ENCODE data around the gene ANKLE1.

The ANKLE1 gene

DNA sequence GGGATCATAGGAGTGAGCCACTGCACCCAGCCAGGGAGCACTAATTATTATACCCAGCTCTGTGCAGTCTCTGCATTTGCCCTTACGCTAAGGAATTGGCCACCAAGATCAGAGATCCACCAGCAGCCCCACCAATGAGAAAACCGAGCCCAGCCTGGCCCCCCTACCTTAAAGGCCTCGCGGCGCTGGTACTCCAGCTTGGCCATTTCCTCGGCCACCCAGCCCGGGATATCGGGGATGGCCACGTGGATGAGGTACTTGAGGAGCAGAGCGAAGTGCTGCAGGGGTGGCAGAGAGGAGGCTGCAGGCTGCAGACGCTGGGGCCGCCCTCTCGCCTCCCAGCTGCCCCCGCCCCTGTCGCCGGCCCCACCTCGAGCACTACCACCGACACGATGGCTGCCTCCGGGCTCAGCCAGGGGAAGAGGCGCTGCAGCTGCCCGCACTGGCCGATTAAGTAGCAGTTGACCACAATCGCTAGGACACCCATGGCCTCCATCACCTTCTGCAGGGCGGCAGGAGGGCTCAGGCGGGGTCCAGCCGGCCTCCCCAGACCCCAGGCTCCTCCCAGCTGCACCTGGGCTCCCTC lies 45.5 kb downstream of the ANKLE1 start:
- DNase-seq = no peak

DNA sequence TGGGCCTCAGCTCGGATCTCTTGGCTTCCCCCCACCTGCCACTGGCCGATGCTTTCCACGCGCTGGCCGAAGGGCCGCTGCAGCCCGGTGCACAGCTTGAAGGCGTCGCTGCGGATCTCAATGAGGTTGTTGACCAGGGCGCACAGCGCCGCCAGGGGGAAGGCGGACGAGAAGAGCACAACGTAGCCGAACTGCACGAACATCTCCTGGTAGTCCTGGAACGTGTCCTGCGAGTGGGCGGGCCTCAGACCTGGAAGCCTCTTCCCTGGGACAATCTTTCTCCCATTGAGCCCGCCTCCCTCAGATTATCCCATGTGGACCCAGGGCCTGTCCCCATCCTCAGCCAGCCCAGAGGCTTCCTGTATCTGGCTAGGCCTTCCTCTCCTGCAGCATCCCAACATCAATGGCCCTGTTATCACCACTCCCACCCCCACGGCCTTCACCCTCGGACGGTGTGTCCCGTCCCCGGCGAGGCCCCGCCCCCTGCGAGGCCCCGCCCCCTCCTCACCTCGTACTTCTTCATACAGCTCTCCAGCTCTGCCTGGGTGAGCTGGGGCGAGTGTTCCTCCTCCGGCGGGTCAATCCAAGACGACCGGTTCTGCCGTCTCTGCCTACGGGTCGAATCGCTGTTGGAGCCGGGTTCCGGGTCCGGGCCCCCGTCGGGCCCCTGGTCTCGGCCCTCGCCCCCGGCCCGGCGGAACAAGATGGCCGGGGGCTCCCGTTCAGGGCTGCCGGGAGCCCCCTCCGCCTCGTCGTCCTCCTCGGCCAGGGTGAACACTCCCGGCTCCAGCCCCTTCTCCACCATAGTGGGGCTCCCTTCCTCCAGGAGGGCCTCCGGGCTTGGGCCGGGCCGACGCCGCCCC lies 46.2 kb downstream of the ANKLE1 start:
- DNase-seq = peak; percentile 28 to 45

DNA sequence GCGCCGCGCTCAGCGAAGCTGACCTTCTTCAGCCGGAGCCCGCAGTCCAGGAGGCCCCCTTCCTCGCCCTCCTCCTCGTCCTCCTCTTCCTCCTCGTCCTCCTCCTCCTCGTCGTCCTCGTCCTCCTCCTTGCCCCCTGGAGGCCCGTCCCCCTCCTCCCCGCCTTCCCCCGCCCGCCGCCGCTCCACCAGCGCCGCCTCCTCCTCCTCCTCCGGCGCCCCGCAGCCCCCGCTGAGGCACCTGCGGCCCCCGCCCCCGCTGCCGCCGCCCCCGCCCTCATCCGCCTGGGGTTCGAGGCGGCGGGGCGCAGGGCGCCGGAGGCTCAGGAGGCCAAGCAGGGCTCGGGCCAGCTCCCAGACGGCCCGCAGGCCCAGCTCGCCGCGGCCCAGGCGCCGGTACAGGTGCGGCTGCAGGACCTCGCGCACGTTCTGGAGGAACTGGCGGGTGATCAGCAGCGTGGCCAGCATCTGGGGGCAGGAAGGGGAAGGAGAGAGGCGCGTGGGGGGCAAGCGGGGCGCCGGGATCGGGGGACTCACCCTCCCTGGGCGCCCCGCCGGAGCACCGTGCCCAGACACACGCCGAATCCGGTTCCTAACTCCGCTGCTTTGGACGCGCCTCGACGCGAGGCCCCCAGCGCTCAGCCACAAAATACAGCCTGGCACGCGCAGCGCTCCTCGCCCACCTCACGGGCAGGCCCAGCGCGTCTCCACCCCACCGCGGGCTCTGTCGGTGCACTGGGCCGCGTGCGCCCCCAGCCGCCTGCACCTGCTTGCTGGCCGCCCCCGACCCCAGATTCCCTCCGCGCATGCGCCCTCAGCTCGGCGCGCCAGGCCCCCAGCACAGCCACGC lies 47.0 kb downstream of the ANKLE1 start:
- DNase-seq = no peak

DNA sequence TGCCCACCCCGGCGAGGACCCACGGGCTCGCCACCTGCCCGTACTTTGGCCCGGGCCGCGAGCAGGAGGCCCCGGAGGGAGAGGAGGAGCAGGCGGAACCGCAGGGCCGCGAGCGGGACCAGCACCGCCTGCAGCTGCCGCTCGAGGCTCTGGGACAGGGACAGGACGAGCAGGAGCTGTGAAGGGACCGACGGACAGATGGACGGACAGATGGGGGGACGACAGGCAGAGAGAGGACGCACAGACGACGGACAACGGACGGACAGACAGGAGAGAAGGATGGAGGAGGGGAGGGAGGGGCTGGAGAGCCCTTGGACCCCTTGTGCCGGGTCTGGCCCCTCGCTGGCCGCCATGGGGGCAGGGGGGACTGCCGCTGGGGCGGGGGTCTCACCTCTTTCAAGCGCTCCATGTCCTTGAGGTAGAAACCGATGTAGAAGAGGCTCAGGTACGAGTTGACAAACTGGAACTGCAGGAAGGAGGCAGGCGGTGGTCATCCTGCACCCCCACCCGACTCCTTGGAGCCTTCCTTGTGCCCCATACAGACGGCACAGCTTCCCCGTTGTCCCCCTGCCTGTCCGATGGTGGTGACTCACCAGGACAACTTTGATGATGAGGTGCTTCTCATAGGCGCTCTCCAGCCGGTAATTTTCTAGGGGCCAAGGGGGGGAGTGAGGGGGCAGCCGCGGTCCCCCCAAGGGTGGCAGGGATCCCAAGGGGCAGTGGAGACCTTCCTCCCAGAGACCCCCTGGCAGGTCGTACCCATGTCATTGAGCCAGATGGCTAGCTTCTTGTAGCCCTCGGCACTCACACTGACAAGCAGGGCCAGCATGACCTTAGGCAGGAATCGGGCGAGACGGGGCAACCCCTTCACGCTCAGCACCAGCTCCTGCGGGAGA lies 47.9 kb downstream of the ANKLE1 start:
- DNase-seq = no peak

DNA sequence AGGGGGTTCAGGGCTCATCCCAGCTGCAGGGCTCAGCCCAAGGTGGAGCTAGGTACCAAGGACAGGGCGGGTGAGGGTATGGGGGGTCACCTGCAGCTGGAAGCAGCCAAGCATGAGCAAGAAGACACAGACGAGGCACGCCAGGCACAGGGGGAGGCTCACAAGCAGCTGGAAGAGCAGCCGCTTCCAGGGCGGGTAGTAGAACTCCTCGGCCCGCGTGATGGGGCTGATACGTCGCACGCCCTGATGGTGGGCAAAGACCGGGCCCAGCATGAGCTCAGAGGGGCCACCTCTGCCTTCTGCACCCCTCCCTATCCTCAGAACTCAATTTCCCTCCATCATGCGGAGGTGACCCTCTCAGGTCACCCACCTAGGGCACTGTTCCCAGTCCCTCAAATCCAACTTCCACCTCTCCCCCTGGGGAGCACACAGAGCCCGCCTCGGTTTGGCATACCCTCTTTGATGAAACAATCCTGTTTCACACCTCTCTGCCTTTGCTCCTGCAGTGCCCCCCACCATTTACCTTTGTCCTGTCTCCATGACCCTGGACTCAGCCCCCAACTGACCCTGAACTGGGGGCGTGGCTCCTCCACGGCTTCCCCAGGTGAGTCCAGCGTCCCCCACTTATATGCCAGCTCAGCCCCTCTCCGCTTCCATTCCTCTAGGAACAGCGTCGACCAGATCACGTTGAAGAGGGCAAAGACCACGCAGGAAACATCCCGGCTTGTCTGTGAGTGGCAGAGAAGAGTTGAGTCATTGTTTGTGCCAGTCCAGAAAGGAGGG lies 48.8 kb downstream of the ANKLE1 start:
- DNase-seq = no peak

DNA sequence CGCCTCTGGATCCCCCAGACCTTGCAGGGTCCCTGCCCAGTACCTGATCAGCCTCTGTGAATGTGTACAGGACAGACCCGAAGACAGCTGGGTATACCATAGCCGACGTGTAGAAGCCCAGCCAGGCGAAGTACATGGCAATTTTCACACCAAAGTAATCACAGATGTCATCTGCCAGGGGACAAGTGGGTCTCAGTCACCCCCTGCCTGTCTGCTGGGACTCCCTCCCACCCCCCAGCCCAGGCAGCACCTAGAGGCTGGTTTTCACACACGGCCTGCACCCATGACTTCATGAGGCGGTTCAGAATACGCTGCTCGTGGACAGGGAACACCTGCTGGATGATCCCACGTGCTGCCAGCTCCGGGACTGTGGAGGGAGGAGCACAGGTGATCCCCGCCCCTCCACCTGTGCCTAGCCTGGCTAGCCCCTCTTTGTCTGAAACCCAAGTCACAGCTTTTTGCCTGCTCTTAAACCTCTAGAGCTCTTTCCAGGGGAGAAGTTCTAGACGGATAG lies 49.4 kb downstream of the ANKLE1 start:
- no peak for DNase-seq

DNA sequence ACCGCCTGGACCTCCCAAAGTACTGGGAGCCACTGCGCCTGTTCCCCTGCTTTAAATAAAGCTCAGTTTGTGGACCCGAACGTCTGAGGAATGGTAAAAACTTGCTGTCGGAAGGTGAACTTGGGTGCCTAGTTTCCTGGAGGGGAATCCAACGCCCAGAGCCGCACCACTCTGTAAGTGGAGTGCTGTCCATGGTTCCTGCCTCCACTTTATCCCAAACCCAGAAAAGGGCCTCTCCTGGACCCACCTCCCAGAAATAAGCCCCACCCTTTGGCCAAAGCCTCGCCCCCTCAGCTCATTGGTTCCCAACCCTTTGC lies 50.6 kb downstream of the ANKLE1 start:
- no peak for DNase-seq

DNA sequence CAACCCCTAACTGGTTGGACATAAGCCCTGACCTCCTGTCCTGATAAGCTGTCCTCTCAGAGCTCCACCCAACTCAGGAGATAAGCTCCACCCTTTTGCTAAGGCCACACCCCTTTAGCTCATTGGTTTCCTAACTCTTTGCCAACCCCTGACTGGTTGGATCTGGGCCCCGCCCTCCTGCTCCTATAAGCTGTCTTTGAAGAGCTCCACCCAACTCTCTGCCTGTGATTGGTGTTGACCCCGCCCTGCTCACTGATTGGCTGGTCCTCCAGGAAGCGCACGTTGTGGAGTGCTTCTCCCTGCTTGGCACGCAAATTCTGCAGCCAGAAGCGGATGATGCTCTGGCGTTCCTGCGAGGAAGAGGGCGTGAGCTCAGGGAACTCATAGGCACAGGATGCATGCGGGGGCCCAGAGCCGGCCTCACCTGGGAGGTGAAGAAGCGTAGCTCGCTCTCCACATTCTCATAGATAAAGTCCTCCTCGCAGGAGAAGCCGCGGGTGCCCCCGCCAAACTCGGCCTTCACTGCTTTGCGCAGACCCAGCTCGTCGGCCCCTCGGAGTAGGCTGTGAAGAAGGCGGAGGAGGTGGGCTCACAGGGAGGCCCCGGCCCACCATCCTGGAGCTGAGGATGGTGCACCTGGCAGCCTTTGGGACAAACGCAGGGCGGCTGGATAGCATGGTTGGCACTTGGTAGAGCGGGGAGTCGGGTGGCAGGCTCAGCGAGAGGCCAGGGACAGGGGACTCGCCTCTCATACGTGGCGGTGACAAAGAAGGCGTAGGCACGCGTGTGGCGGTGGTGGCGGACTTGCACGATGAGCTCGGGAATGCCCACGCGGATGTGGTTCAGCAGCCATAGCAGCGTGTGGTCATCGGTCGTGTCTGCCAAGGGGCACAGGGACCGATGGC lies 51.2 kb downstream of the ANKLE1 start:
- DNase-seq = peak; percentile 50 to 59

DNA sequence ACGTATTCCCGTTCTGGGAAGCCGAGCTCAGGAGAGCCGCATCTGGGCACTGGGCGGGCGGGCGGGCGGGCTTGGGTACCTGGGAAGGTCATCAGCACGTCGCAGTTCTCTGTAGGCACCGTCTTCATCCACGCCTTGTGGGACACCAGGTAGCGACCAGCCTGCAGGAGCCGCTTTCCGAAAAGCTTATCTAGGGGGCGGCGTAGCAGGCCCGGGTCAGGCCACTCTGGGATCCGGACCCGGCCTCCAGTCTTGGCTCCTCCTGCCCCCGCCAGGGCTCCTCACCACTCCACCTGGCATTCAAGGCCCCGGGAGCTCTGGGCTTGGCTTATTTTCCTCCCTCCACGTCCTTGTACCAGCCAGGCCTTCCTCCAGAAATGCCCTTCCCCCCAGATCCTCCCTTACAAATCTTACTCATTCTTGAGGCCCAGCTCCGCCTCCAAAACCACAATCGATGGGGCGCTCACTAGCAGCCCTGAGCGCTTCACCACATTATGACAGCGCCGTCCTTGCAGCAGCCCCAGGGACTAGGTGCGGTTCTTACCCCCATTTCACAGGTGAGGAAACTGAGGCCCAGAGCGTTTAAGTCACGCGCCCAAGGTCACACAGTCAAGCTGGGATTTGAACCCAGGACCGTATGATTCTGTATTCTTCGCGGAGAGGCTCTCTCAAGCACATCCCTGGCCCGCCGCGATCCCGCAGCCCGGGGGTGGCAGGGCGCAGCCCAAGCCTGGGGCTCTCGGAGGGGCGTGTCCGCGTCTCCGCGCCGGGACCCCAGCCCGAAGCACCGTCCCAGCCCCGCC lies 52.1 kb downstream of the ANKLE1 start:
- DNase-seq = peak; percentile 68 to 71

DNA sequence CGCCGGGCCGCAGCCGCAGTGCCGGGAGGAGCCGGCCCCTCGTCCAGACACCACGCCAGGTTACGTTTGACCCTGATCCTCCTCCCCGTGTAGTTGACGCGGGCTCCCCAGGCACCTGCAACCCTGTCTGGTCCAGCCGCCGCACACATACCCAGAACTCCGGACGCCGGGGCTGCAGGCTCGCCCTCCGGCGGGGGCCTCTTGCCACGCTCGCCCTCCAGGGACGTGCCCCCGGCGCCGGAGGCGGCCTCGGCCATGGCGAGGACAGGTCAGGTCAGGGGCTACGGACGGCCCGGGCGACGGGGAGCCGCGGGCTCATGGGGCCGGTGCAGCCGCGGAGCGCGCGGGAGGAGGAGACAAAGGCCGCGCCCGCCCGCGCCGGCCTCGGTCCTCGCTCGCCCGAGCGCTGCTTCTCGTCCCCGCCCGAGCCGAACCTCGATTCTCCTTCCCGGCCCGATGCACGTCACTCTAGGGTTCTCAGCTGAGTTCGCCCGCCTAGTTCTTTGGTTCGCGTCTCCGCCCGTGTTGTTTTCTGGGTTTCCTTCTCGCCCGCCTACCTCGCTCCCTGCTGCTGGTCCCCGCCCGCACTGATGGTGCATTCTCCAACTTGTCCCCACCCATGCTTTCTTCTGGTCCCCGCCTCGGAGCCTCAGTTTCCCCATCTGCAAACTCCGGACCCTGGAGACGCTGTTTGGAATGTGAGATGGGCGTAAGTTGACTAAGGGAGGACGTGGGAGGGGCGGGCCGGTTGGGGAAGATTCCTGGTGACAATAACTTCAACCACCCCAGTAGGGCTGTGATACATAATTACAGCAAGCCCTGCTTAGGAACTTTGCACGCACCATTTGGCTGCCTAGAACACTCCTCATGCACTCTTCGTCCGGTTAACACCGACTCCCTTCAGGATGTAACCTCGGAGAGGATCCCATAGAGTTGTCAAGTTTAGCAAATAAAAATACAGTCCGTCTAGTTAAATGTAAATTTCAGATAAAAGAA lies 53.0 kb downstream of the ANKLE1 start, which contains the start of gene ANO8:
Gene ANO8, minus strand, starts transcription at position 442 of the 996 bp plus-strand sequence. Its CDS starts 185 bp downstream, at position 257.
- DNase-seq = peak; percentile 97

DNA sequence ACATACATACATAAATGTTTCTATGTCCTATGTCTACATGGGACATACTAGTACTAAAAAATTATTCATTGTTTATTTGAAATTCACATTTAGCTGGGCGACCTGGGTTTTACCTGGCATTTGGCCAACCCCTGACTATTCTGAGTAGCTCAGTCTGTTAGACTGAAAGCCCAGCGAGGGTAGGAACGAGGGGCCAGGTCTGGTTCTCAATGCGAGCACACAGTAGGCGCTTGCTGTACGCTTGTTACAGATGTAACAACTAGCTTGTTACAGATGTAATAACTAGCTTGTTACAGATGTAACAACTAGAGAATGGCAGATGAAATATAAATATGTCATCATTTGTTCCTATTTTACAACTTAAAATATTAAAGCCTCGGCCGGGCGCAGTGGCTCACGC lies 53.9 kb downstream of the ANKLE1 start:
- DNase-seq = no peak

Data from inflammatory macrophage (primary cell).